GM23338 (cell line): ENCODE measurements around the gene CDK5RAP2. TPM values are rescaled to one million over a fixed set of nuclear protein-coding genes. Genes with fewer than 3 reads are reported as not detected.

Source experiments
- ATAC-seq: fragments of 200-7000 bp; cut with Tn5 transposase; 3 replicates; pipeline ENCODE4 v1.9.1; 2020
- DNase-seq: peaks from one replicate; pipeline ENCODE4 v3.0.0-alpha.2; 2015; ENCODE audit warnings: low spot score
- H2AFZ ChIP-seq: fragments of 200-600 bp; sonication (generic); 2 replicates; pipeline ENCODE4 v1.8.0; 2016; ENCODE audit warnings: antibody characterized with exemption, mild to moderate bottlenecking, moderate library complexity
- H3F3A ChIP-seq: fragments of 200-600 bp; sonication (generic); replicated peaks from 2 replicates; pipeline ENCODE4 v1.8.0; 2017; ENCODE audit warnings: antibody characterized with exemption, mixed run types, low read depth
- H3K27ac ChIP-seq: fragments of 200-600 bp; sonication (generic); 2 replicates; pipeline ENCODE4 v1.6.1; 2016; ENCODE audit warnings: low read depth
- H3K27me3 ChIP-seq: fragments of 200-600 bp; sonication (generic); 2 replicates; pipeline ENCODE4 v1.8.0; 2016; ENCODE audit warnings: mild to moderate bottlenecking, mixed run types, moderate library complexity; ENCODE audit not compliant: insufficient read depth
- H3K36me3 ChIP-seq: fragments of 200-600 bp; sonication (generic); 2 replicates; pipeline ENCODE4 v1.8.0; 2016; ENCODE audit warnings: mild to moderate bottlenecking; ENCODE audit not compliant: insufficient read depth
- H3K4me1 ChIP-seq: fragments of 200-600 bp; sonication (generic); 2 replicates; pipeline ENCODE4 v1.8.0; 2016; ENCODE audit warnings: mild to moderate bottlenecking, moderate library complexity; ENCODE audit not compliant: insufficient read depth
- H3K4me2 ChIP-seq: fragments of 200-600 bp; sonication (generic); 2 replicates; pipeline ENCODE4 v1.7.1; 2017; ENCODE audit warnings: mixed run types
- H3K4me3 ChIP-seq: fragments of 200-600 bp; sonication (generic); 2 replicates; pipeline ENCODE4 v1.6.1; 2016; ENCODE audit warnings: mixed run types
- H3K79me2 ChIP-seq: fragments of 200-600 bp; sonication (generic); replicated peaks from 2 replicates; pipeline ENCODE4 v1.8.0; 2017; ENCODE audit warnings: mild to moderate bottlenecking; ENCODE audit not compliant: insufficient read depth
- H3K9me2 ChIP-seq: fragments of 200-600 bp; sonication (generic); 2 replicates; pipeline ENCODE4 v1.8.0; 2017; ENCODE audit not compliant: insufficient read depth
- H4K20me1 ChIP-seq: fragments of 200-600 bp; sonication (generic); replicated peaks from 2 replicates; pipeline ENCODE4 v1.8.0; 2017; ENCODE audit warnings: mild to moderate bottlenecking; ENCODE audit not compliant: insufficient read depth
- H3K27ac Mint-ChIP-seq: 2 replicates; pipeline ENCODE4 v1.8.0; 2020; ENCODE audit warnings: inconsistent platforms, mild to moderate bottlenecking, moderate library complexity, mixed read lengths
- H3K27me3 Mint-ChIP-seq: 3 replicates; pipeline ENCODE4 v1.8.0; 2022; ENCODE audit warnings: low read depth, mild to moderate bottlenecking, moderate library complexity, mixed read lengths, inconsistent platforms; ENCODE audit not compliant: insufficient read depth, poor library complexity
- H3K36me3 Mint-ChIP-seq: 3 replicates; pipeline ENCODE4 v1.8.0; 2021; ENCODE audit warnings: low read depth, mild to moderate bottlenecking, inconsistent platforms, moderate library complexity, mixed read lengths
- H3K4me1 Mint-ChIP-seq: 3 replicates; pipeline ENCODE4 v1.8.0; 2020; ENCODE audit warnings: mild to moderate bottlenecking, inconsistent platforms, mixed read lengths
- H3K4me3 Mint-ChIP-seq: 3 replicates; pipeline ENCODE4 v1.8.0; 2021; ENCODE audit warnings: moderate library complexity, mild to moderate bottlenecking, inconsistent platforms, mixed read lengths
- H3K9me3 Mint-ChIP-seq: 3 replicates; pipeline ENCODE4 v1.8.0; 2020; ENCODE audit warnings: moderate library complexity, mild to moderate bottlenecking, inconsistent platforms, mixed read lengths
- CREB1 ChIP-seq: fragments of 250-450 bp; sonication (Bioruptor Pico); IDR thresholded peaks from 2 replicates; pipeline ENCODE4 v1.5.0; 2020; ENCODE audit warnings: low read depth, mild to moderate bottlenecking, moderate library complexity
- CTCF ChIP-seq, 2 experiments: fragments of 200-600 bp in 1 of 2; sonication (generic) in 1 of 2; conservative IDR thresholded peaks; 2 replicates each; pipeline versions ENCODE4 v1.5.1 to v1.6.1; 2016 to 2017; ENCODE audit warnings: antibody characterized with exemption in 2 of 2, low read depth in 2 of 2, mild to moderate bottlenecking in 2 of 2, moderate library complexity in 1 of 2
- ETS1 ChIP-seq: IDR thresholded peaks from 2 replicates; pipeline ENCODE4 v1.6.1; 2016; ENCODE audit warnings: antibody characterized with exemption
- EZH2 ChIP-seq: fragments of 200-600 bp; sonication (generic); IDR thresholded peaks from one replicate; pipeline ENCODE4 v1.8.0; 2017; ENCODE audit warnings: antibody characterized with exemption, mild to moderate bottlenecking, low read depth; ENCODE audit not compliant: unreplicated experiment
- EZH2phosphoT487 ChIP-seq: fragments of 200-600 bp; sonication (generic); IDR thresholded peaks from one replicate; pipeline ENCODE4 v1.8.1; 2018; ENCODE audit warnings: antibody characterized with exemption; ENCODE audit not compliant: unreplicated experiment
- JUNB ChIP-seq: IDR thresholded peaks from one replicate; pipeline ENCODE4 v1.6.1; 2016; ENCODE audit warnings: antibody characterized with exemption; ENCODE audit not compliant: unreplicated experiment
- NANOG ChIP-seq: IDR thresholded peaks from 2 replicates; pipeline ENCODE4 v1.6.1; 2016; ENCODE audit warnings: antibody characterized with exemption, borderline replicate concordance
- POLR2AphosphoS5 ChIP-seq: IDR thresholded peaks from 2 replicates; pipeline ENCODE4 v1.6.1; 2016; ENCODE audit warnings: antibody characterized with exemption, low read depth
- STAT1 ChIP-seq: IDR thresholded peaks from one replicate; pipeline ENCODE4 v1.6.1; 2016; ENCODE audit warnings: antibody characterized with exemption; ENCODE audit not compliant: unreplicated experiment
- ZNF114 ChIP-seq: fragments of 250-450 bp; sonication (Bioruptor Pico); IDR thresholded peaks from 2 replicates; pipeline ENCODE4 v1.5.0; 2020; ENCODE audit warnings: mild to moderate bottlenecking, moderate library complexity
- ZNF331 ChIP-seq: fragments of 250-450 bp; sonication (Bioruptor Pico); IDR thresholded peaks from 2 replicates; pipeline ENCODE4 v1.5.0; 2020; ENCODE audit warnings: low read depth, mild to moderate bottlenecking, moderate library complexity
- polyA plus RNA-seq: library from polyadenylated mRNA; unstranded; fragments of >200 nt; fragmentation: Nextera tagmentation; extraction: Ambion mirVana; gene quantifications from 2 replicates; pipeline ENCODE4 v1.2.1, GENCODE V29; 2016
- total RNA-seq: library from RNA; depleted of rRNA; stranded (reverse); fragments of >200 nt; shearing (Covaris generic); gene quantifications from 2 replicates; pipeline ENCODE4 v1.2.3, GENCODE V29; 2014
- TF ChIP-seq, protein P1 (sequence below): fragments of 250-450 bp; sonication (Bioruptor Pico); IDR thresholded peaks from 2 replicates; pipeline ENCODE4 v1.5.0; 2020; ENCODE audit warnings: mild to moderate bottlenecking, moderate library complexity
- TF ChIP-seq, protein P2 (sequence below): IDR thresholded peaks from one replicate; pipeline ENCODE4 v1.6.1; 2018; ENCODE audit warnings: antibody characterized with exemption; ENCODE audit not compliant: unreplicated experiment

CDK5RAP2 gene
- total and polyA plus RNA-seq, 2 experiments from 2014 or later, result 50.7 to 65.7 TPM

- no peaks in the 10 kb centered on the region for H3K9me2 ChIP-seq
- Mint-ChIP-seq H3K27ac (no peak overlapping the region), H3K36me3 (peaks cover 84% of the 10 kb centered on the region), H3K9me3 (no peaks in the 10 kb centered on the region), H3K4me3 (no peak overlapping the region), H3K27me3 (peaks cover 3% of the 10 kb centered on the region), H3K4me1 (peaks cover 39% of the 10 kb centered on the region)
- TF ChIP-seq POLR2AphosphoS5 (no peak), EZH2 (no peak), JUNB (no peak), ZNF114 (CRISPR knock-in tag) (no peak), NANOG (no peak), CTCF (conservative IDR thresholded peaks at IDR 0.05; ENCODE audit: low read depth in 2 of 2) (no peak), ETS1 (no peak), STAT1 (no peak), ZNF331 (no peak), CREB1 (CRISPR knock-in tag) (no peak), EZH2phosphoT487 (no peak)
- TF ChIP-seq, protein P1, sequence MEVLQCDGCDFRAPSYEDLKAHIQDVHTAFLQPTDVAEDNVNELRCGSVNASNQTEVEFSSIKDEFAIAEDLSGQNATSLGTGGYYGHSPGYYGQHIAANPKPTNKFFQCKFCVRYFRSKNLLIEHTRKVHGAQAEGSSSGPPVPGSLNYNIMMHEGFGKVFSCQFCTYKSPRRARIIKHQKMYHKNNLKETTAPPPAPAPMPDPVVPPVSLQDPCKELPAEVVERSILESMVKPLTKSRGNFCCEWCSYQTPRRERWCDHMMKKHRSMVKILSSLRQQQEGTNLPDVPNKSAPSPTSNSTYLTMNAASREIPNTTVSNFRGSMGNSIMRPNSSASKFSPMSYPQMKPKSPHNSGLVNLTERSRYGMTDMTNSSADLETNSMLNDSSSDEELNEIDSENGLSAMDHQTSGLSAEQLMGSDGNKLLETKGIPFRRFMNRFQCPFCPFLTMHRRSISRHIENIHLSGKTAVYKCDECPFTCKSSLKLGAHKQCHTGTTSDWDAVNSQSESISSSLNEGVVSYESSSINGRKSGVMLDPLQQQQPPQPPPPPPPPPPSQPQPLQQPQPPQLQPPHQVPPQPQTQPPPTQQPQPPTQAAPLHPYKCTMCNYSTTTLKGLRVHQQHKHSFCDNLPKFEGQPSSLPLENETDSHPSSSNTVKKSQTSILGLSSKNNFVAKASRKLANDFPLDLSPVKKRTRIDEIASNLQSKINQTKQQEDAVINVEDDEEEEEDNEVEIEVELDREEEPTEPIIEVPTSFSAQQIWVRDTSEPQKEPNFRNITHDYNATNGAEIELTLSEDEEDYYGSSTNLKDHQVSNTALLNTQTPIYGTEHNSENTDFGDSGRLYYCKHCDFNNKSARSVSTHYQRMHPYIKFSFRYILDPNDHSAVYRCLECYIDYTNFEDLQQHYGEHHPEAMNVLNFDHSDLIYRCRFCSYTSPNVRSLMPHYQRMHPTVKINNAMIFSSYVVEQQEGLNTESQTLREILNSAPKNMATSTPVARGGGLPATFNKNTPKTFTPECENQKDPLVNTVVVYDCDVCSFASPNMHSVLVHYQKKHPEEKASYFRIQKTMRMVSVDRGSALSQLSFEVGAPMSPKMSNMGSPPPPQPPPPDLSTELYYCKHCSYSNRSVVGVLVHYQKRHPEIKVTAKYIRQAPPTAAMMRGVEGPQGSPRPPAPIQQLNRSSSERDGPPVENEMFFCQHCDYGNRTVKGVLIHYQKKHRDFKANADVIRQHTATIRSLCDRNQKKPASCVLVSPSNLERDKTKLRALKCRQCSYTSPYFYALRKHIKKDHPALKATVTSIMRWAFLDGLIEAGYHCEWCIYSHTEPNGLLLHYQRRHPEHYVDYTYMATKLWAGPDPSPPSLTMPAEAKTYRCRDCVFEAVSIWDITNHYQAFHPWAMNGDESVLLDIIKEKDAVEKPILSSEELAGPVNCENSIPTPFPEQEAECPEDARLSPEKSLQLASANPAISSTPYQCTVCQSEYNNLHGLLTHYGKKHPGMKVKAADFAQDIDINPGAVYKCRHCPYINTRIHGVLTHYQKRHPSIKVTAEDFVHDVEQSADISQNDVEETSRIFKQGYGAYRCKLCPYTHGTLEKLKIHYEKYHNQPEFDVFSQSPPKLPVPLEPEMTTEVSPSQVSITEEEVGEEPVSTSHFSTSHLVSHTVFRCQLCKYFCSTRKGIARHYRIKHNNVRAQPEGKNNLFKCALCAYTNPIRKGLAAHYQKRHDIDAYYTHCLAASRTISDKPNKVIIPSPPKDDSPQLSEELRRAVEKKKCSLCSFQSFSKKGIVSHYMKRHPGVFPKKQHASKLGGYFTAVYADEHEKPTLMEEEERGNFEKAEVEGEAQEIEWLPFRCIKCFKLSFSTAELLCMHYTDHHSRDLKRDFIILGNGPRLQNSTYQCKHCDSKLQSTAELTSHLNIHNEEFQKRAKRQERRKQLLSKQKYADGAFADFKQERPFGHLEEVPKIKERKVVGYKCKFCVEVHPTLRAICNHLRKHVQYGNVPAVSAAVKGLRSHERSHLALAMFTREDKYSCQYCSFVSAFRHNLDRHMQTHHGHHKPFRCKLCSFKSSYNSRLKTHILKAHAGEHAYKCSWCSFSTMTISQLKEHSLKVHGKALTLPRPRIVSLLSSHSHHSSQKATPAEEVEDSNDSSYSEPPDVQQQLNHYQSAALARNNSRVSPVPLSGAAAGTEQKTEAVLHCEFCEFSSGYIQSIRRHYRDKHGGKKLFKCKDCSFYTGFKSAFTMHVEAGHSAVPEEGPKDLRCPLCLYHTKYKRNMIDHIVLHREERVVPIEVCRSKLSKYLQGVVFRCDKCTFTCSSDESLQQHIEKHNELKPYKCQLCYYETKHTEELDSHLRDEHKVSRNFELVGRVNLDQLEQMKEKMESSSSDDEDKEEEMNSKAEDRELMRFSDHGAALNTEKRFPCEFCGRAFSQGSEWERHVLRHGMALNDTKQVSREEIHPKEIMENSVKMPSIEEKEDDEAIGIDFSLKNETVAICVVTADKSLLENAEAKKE (CRISPR knock-in tag), result no peak
- TF ChIP-seq, protein P2, sequence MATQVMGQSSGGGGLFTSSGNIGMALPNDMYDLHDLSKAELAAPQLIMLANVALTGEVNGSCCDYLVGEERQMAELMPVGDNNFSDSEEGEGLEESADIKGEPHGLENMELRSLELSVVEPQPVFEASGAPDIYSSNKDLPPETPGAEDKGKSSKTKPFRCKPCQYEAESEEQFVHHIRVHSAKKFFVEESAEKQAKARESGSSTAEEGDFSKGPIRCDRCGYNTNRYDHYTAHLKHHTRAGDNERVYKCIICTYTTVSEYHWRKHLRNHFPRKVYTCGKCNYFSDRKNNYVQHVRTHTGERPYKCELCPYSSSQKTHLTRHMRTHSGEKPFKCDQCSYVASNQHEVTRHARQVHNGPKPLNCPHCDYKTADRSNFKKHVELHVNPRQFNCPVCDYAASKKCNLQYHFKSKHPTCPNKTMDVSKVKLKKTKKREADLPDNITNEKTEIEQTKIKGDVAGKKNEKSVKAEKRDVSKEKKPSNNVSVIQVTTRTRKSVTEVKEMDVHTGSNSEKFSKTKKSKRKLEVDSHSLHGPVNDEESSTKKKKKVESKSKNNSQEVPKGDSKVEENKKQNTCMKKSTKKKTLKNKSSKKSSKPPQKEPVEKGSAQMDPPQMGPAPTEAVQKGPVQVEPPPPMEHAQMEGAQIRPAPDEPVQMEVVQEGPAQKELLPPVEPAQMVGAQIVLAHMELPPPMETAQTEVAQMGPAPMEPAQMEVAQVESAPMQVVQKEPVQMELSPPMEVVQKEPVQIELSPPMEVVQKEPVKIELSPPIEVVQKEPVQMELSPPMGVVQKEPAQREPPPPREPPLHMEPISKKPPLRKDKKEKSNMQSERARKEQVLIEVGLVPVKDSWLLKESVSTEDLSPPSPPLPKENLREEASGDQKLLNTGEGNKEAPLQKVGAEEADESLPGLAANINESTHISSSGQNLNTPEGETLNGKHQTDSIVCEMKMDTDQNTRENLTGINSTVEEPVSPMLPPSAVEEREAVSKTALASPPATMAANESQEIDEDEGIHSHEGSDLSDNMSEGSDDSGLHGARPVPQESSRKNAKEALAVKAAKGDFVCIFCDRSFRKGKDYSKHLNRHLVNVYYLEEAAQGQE, result no peak
- H4K20me1 ChIP-seq, result peaks cover 3% of the 10 kb centered on the region
- no peak for DNase-seq
- no peak overlapping the region for H3K4me3 ChIP-seq
- H2AFZ ChIP-seq, result no peak overlapping the region
- peaks cover 4% of the 10 kb centered on the region; the same call in 1 of the 2 replicates for H3K79me2 ChIP-seq
- no peak for ATAC-seq
- no peak overlapping the region for H3K27ac ChIP-seq
- peaks cover 20% of the 10 kb centered on the region; the same call in 1 of the 2 replicates for H3K4me1 ChIP-seq
- no peak overlapping the region for H3K4me2 ChIP-seq
- H3F3A ChIP-seq, result no peaks in the 10 kb centered on the region
- no peaks in the 10 kb centered on the region for H3K27me3 ChIP-seq
- H3K36me3 ChIP-seq, result peaks cover 67% of the 10 kb centered on the region
Observed at GRCh38 chr9:120526534-120526933, 53.4 kb downstream of the CDK5RAP2 start.
